Cardiac muscle cell (in vitro differentiated cells and primary cell): ENCODE data around the gene COL16A1. TPM values are rescaled to one million over a fixed set of nuclear protein-coding genes. Genes with fewer than 3 reads are reported as not detected.

ENCODE experiments used
- DNase-seq, 2 donors: peaks; one replicate each; pipeline versions ENCODE4 v3.0.0 to v3.0.0-alpha.2; 2010 to 2017; ENCODE audit warnings: low read depth in 1 of 2, low spot score in 1 of 2
- H3K27ac ChIP-seq: fragments of 200-600 bp; sonication (generic); 2 replicates; pipeline ENCODE4 v1.5.1; 2016
- H3K27me3 ChIP-seq: fragments of 200-600 bp; sonication (generic); 2 replicates; pipeline ENCODE4 v1.6.0; 2016; ENCODE audit warnings: control low read depth
- H3K36me3 ChIP-seq: fragments of 200-600 bp; sonication (generic); 2 replicates; pipeline ENCODE4 v1.5.1; 2016; ENCODE audit warnings: control low read depth
- H3K4me1 ChIP-seq: fragments of 200-600 bp; sonication (generic); 2 replicates; pipeline ENCODE4 v1.8.1; 2017; ENCODE audit warnings: low read depth, mild to moderate bottlenecking, mixed run types
- H3K4me3 ChIP-seq: fragments of 200-600 bp; sonication (generic); 2 replicates; pipeline ENCODE4 v1.5.1; 2016; ENCODE audit warnings: mild to moderate bottlenecking
- H3K9me3 ChIP-seq: fragments of 200-600 bp; sonication (generic); 2 replicates; pipeline ENCODE4 v1.5.1; 2017; ENCODE audit warnings: low read depth, mild to moderate bottlenecking, control low read depth
- polyA plus RNA-seq: library from polyadenylated mRNA; unstranded; fragments of >200 nt; fragmentation: Nextera tagmentation; extraction: Ambion mirVana; gene quantifications from 2 replicates; pipeline ENCODE4 v1.2.1, GENCODE V29; 2016
- total RNA-seq: library from RNA; depleted of rRNA; stranded (reverse); fragments of >200 nt; gene quantifications from 2 replicates; pipeline ENCODE4 v1.2.3, GENCODE V29; 2016
- TF ChIP-seq, protein P1 (sequence below): IDR thresholded peaks from 2 replicates; pipeline ENCODE4 v1.5.1; 2012; ENCODE audit warnings: low read depth, mild to moderate bottlenecking, low read length

Gene COL16A1
- total and polyA plus RNA-seq, 2 experiments from 2014 or later = 119 to 120 TPM

DNA sequence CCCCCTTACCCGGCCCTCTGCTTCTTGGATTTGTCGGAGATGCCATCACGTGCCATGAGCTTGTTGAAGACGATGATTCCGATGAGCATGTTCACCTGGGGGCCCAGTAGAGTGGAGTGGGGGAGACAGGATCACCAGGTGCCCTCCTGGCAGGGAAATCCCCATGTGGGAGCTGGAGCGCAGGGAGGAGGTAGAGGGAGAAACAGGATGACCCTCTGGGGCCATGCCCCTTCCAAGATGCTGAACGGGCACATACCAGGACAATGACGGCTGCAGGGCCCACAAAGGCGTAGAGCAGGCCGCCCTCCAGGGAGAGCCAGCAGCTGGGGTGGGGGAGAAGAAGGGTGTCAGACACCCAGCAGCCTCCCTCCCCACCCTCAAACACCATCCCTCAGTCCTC lies 31.8 kb upstream of the COL16A1 start:
- no peaks in the 10 kb centered on the region for H3K27me3 ChIP-seq
- H3K4me3 ChIP-seq = no peak overlapping the region
- no peak overlapping the region for H3K27ac ChIP-seq
- H3K9me3 ChIP-seq = no peaks in the 10 kb centered on the region
- peaks cover 38% of the 10 kb centered on the region for H3K36me3 ChIP-seq
- H3K4me1 ChIP-seq = no peaks in the 10 kb centered on the region
- DNase-seq = no peak
- TF ChIP-seq, protein P1, sequence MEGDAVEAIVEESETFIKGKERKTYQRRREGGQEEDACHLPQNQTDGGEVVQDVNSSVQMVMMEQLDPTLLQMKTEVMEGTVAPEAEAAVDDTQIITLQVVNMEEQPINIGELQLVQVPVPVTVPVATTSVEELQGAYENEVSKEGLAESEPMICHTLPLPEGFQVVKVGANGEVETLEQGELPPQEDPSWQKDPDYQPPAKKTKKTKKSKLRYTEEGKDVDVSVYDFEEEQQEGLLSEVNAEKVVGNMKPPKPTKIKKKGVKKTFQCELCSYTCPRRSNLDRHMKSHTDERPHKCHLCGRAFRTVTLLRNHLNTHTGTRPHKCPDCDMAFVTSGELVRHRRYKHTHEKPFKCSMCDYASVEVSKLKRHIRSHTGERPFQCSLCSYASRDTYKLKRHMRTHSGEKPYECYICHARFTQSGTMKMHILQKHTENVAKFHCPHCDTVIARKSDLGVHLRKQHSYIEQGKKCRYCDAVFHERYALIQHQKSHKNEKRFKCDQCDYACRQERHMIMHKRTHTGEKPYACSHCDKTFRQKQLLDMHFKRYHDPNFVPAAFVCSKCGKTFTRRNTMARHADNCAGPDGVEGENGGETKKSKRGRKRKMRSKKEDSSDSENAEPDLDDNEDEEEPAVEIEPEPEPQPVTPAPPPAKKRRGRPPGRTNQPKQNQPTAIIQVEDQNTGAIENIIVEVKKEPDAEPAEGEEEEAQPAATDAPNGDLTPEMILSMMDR = no peak

GRCh38 chr1:31734582-31735107 lies 30.8 kb upstream of the COL16A1 start:
- Histone ChIP-seq H3K27me3 (no peaks in the 10 kb centered on the region), H3K27ac (no peak overlapping the region), H3K4me1 (no peaks in the 10 kb centered on the region), H3K4me3 (no peak overlapping the region), H3K9me3 (no peaks in the 10 kb centered on the region), H3K36me3 (peaks cover 37% of the 10 kb centered on the region)
- TF ChIP-seq, protein P1 = no peak
- DNase-seq = no peak

DNA sequence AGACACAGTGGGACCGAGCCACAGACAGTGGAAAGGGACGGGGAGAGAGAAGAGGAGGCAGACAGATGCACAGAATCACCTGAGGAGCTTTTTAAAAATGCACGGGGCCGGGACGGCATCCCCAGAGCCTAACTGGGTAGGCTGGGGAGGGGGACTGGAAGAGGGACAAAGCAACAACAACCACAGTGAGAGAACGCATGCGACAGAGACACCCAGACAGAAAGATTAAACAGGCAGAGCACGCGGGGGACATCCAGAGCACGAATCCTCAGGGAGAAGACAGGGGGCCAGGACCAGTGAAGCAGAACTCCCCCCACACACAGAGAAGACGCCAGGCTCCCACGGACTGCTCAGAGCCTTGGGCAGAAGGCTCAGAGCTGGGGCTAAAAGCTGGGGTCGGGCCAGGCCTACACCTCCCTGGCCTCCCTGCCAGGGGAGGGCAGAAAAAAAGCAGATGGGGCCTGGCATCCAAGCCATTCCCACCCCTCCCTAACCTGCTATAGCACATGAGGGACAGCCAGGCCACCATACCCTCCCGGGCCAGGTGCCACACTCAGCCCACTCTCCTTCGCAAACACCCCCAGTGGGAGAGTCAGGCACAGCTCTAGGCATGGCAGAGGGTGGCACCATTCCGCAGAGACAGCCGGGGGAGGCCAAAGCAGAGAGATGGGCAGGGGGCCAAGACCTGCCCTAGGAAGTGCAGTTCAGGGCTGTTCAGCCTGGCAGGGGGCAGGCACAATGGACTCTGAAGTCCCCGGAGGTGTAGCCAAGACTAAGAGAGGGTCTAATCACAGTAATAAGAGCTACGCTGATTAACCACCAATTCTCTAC lies 29.8 kb upstream of the COL16A1 start:
- DNase-seq = no peak
- TF ChIP-seq, protein P1 = no peak
- H3K4me1 ChIP-seq = no peaks in the 10 kb centered on the region

DNA sequence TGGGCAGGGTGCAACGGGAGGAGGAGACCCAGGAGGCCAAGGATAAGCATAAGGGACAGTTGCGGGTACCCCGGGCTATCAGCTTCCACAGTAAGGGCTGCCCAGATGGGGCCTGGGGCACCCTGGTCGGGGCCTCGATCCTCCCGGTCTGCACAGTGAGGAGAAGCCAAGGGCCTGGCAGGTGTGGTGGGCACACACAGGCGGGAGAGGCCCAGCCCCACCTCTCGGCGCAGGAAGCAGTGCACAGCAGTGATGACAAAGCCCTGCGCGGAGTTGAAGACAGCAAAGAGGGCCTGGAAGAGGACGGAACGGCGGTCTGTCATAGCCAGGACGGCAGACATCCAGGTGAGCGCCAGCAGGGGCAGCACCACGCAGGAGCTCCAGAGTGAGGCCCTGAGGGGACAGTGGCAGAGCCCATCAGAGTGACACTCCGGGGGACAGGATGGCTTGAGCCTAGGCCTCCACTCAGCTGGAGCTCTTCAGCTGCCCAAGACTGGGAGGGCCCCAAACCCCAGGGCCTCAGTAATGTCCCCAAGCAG lies 29.0 kb upstream of the COL16A1 start:
- Histone ChIP-seq H3K4me1 (no peaks in the 10 kb centered on the region), H3K9me3 (no peaks in the 10 kb centered on the region), H3K36me3 (peaks cover 26% of the 10 kb centered on the region), H3K27me3 (no peaks in the 10 kb centered on the region), H3K4me3 (no peak overlapping the region), H3K27ac (no peak overlapping the region)
- no peak for DNase-seq
- TF ChIP-seq, protein P1 = no peak

More for the DNA sequence above, 29.8 kb upstream of the COL16A1 start:
- Histone ChIP-seq H3K9me3 (no peaks in the 10 kb centered on the region), H3K36me3 (peaks cover 27% of the 10 kb centered on the region), H3K27me3 (no peaks in the 10 kb centered on the region), H3K4me3 (no peak overlapping the region), H3K27ac (no peak overlapping the region)

- no peak overlapping the region for H3K27ac ChIP-seq
- H3K36me3 ChIP-seq = peaks cover 23% of the 10 kb centered on the region
- H3K4me3 ChIP-seq = no peak overlapping the region
- no peaks in the 10 kb centered on the region for H3K27me3 ChIP-seq
- TF ChIP-seq, protein P1 = no peak
- no peaks in the 10 kb centered on the region for H3K4me1 ChIP-seq
- no peak for DNase-seq
- no peaks in the 10 kb centered on the region for H3K9me3 ChIP-seq
These were observed 28.5 kb upstream of the COL16A1 start for GRCh38 chr1:31732343-31732742.
